HEK293 (cell line): Measurements from ENCODE around the gene ZNF668.

Experiments
- EGR2 ChIP-seq: fragments of 450-650 bp; formaldehyde crosslinking; IDR thresholded peaks from 2 replicates; pipeline ENCODE4 v1.5.1; 2016; ENCODE audit warnings: low read depth, missing biosample characterization, missing genetic modification characterization
- ELK4 ChIP-seq: IDR thresholded peaks from 2 replicates; pipeline ENCODE4 v1.6.1; 2011; ENCODE audit warnings: mild to moderate bottlenecking, low read depth, low read length, borderline replicate concordance
- GLI2 ChIP-seq: fragments of 450-650 bp; formaldehyde crosslinking; IDR thresholded peaks from 2 replicates; pipeline ENCODE4; 2017; ENCODE audit warnings: missing biosample characterization, missing genetic modification characterization, low read depth, borderline replicate concordance
- MEIS1 ChIP-seq: sonication (generic); formaldehyde crosslinking; IDR thresholded peaks from 2 replicates; pipeline ENCODE4 v1.8.1; 2022; ENCODE audit warnings: missing genetic modification reagents, mild to moderate bottlenecking, borderline replicate concordance
- PRDM1 ChIP-seq: fragments of 450-650 bp; formaldehyde crosslinking; IDR thresholded peaks from 2 replicates; pipeline ENCODE4; 2016; ENCODE audit warnings: missing biosample characterization, missing genetic modification characterization
- PRDM10 ChIP-seq: fragments of 450-650 bp; formaldehyde crosslinking; IDR thresholded peaks from 2 replicates; pipeline ENCODE4 v1.5.1; 2016; ENCODE audit warnings: missing biosample characterization, missing genetic modification characterization
- ZBTB11 ChIP-seq: fragments of 450-650 bp; formaldehyde crosslinking; conservative IDR thresholded peaks from 2 replicates; pipeline ENCODE4 v1.5.1; 2016; ENCODE audit warnings: low read depth, missing biosample characterization, missing genetic modification characterization
- ZBTB44 ChIP-seq: fragments of 450-650 bp; IDR thresholded peaks from 2 replicates; pipeline ENCODE4 v1.5.1; 2018; ENCODE audit warnings: missing biosample characterization, mild to moderate bottlenecking, missing genetic modification characterization
- ZBTB6 ChIP-seq: fragments of 450-650 bp; formaldehyde crosslinking; IDR thresholded peaks from 2 replicates; pipeline ENCODE4 v1.5.1; 2017; ENCODE audit warnings: missing biosample characterization, missing genetic modification characterization
- ZBTB8A ChIP-seq: fragments of 450-650 bp; formaldehyde crosslinking; IDR thresholded peaks from 2 replicates; pipeline ENCODE4 v1.5.1; 2016; ENCODE audit warnings: missing biosample characterization, missing genetic modification characterization
- ZNF112 ChIP-seq: fragments of 450-650 bp; formaldehyde crosslinking; IDR thresholded peaks from 2 replicates; pipeline ENCODE4 v1.5.0; 2017; ENCODE audit warnings: missing biosample characterization, missing genetic modification characterization
- ZNF157 ChIP-seq: fragments of 450-650 bp; formaldehyde crosslinking; IDR thresholded peaks from 2 replicates; pipeline ENCODE4 v1.5.1; 2016; ENCODE audit warnings: missing biosample characterization, missing genetic modification characterization
- ZNF16 ChIP-seq: fragments of 450-650 bp; formaldehyde crosslinking; IDR thresholded peaks from 2 replicates; pipeline ENCODE4 v1.5.1; 2016; ENCODE audit warnings: low read depth, missing biosample characterization, missing genetic modification characterization
- ZNF202 ChIP-seq: fragments of 450-650 bp; formaldehyde crosslinking; IDR thresholded peaks from 2 replicates; pipeline ENCODE4 v1.5.1; 2016; ENCODE audit warnings: missing biosample characterization, missing genetic modification characterization, borderline replicate concordance
- ZNF335 ChIP-seq: fragments of 450-650 bp; formaldehyde crosslinking; conservative IDR thresholded peaks from 2 replicates; pipeline ENCODE4 v1.5.1; 2016; ENCODE audit warnings: missing biosample characterization, missing genetic modification characterization
- ZNF416 ChIP-seq: fragments of 450-650 bp; formaldehyde crosslinking; IDR thresholded peaks from 2 replicates; pipeline ENCODE4 v1.5.1; 2016; ENCODE audit warnings: missing biosample characterization, missing genetic modification characterization
- ZNF501 ChIP-seq: fragments of 450-650 bp; formaldehyde crosslinking; IDR thresholded peaks from 2 replicates; pipeline ENCODE4 v1.5.1; 2016; ENCODE audit warnings: missing biosample characterization, missing genetic modification characterization
- ZNF548 ChIP-seq: fragments of 450-650 bp; formaldehyde crosslinking; IDR thresholded peaks from 2 replicates; pipeline ENCODE4 v1.5.1; 2016; ENCODE audit warnings: missing biosample characterization, missing genetic modification characterization
- ZNF560 ChIP-seq: fragments of 450-650 bp; formaldehyde crosslinking; IDR thresholded peaks from 2 replicates; pipeline ENCODE4 v1.5.1; 2017; ENCODE audit warnings: missing biosample characterization, missing genetic modification characterization, borderline replicate concordance
- ZNF580 ChIP-seq: fragments of 450-650 bp; formaldehyde crosslinking; IDR thresholded peaks from 2 replicates; pipeline ENCODE4 v1.5.1; 2016; ENCODE audit warnings: missing biosample characterization, missing genetic modification characterization
- ZNF623 ChIP-seq: fragments of 450-650 bp; formaldehyde crosslinking; IDR thresholded peaks from 2 replicates; pipeline ENCODE4 v1.5.1; 2016; ENCODE audit warnings: missing biosample characterization, missing genetic modification characterization
- ZNF624 ChIP-seq: fragments of 450-650 bp; formaldehyde crosslinking; IDR thresholded peaks from 2 replicates; pipeline ENCODE4 v1.5.1; 2017; ENCODE audit warnings: missing biosample characterization, missing genetic modification characterization
- ZNF629 ChIP-seq: fragments of 450-650 bp; formaldehyde crosslinking; IDR thresholded peaks from 2 replicates; pipeline ENCODE4 v1.5.1; 2017; ENCODE audit warnings: missing biosample characterization, missing genetic modification characterization
- ZNF645 ChIP-seq: fragments of 450-650 bp; formaldehyde crosslinking; IDR thresholded peaks from 2 replicates; pipeline ENCODE4; 2016; ENCODE audit warnings: missing biosample characterization, missing genetic modification characterization
- ZNF660 ChIP-seq: fragments of 450-650 bp; IDR thresholded peaks from 2 replicates; pipeline ENCODE4 v1.5.1; 2018; ENCODE audit warnings: missing biosample characterization, mild to moderate bottlenecking, missing genetic modification characterization
- ZNF670 ChIP-seq: fragments of 450-650 bp; formaldehyde crosslinking; IDR thresholded peaks from 2 replicates; pipeline ENCODE4 v1.5.1; 2016; ENCODE audit warnings: missing biosample characterization, missing genetic modification characterization, low read depth
- ZNF843 ChIP-seq: fragments of 450-650 bp; formaldehyde crosslinking; IDR thresholded peaks from 2 replicates; pipeline ENCODE4 v1.5.1; 2016; ENCODE audit warnings: missing biosample characterization, missing genetic modification characterization

Gene ZNF668

GRCh38 chr16:31073970-31074813 lies at the start of gene ZNF668, which contains the start of gene ZNF646 (continued):
- peak; percentile 85 for TF ChIP-seq ZBTB6 (tag by site-specific recombination)
- peak; percentile 26 for TF ChIP-seq EGR2 (tag by site-specific recombination)
- TF ChIP-seq ZBTB44 (tag by site-specific recombination) = peak; percentile 75
- TF ChIP-seq ZNF580 = peak; percentile 92
- no peak for TF ChIP-seq ZNF112
- no peak for TF ChIP-seq ZNF623
- no peak for TF ChIP-seq ZNF202 (tag by site-specific recombination)
- TF ChIP-seq GLI2 (tag by site-specific recombination) = no peak
- TF ChIP-seq ZNF560 (tag by site-specific recombination) = no peak
- TF ChIP-seq ZNF645 (tag by site-specific recombination) = no peak
- no peak for TF ChIP-seq PRDM1 (tag by site-specific recombination)
- TF ChIP-seq ZNF843 (tag by site-specific recombination) = peak; percentile 8; the same call in 1 of the 2 replicates
- peak; percentile 26 for TF ChIP-seq PRDM10 (tag by site-specific recombination)
- TF ChIP-seq ZNF624 (tag by site-specific recombination) = no peak
- no peak for TF ChIP-seq ZNF16 (tag by site-specific recombination)
- TF ChIP-seq MEIS1 (CRISPR knock-in tag) = no peak
- peak; percentile 99 for TF ChIP-seq ZBTB11
- TF ChIP-seq ZNF416 (tag by site-specific recombination) = no peak
- TF ChIP-seq ELK4 = no peak
- no peak for TF ChIP-seq ZNF670 (tag by site-specific recombination)
- TF ChIP-seq ZBTB8A (tag by site-specific recombination) = peak; percentile 80
- TF ChIP-seq ZNF660 (tag by site-specific recombination) = peak; percentile 92
- TF ChIP-seq ZNF157 (tag by site-specific recombination) = no peak
- no peak for TF ChIP-seq ZNF548 (tag by site-specific recombination)
- TF ChIP-seq ZNF501 (tag by site-specific recombination) = peak; percentile 79
- TF ChIP-seq ZNF335 (tag by site-specific recombination) = peak; percentile 98
- peak; percentile 93 for TF ChIP-seq ZNF629 (tag by site-specific recombination)
